ENCODE data around the gene DDAH2.

Gene DDAH2

DNA sequence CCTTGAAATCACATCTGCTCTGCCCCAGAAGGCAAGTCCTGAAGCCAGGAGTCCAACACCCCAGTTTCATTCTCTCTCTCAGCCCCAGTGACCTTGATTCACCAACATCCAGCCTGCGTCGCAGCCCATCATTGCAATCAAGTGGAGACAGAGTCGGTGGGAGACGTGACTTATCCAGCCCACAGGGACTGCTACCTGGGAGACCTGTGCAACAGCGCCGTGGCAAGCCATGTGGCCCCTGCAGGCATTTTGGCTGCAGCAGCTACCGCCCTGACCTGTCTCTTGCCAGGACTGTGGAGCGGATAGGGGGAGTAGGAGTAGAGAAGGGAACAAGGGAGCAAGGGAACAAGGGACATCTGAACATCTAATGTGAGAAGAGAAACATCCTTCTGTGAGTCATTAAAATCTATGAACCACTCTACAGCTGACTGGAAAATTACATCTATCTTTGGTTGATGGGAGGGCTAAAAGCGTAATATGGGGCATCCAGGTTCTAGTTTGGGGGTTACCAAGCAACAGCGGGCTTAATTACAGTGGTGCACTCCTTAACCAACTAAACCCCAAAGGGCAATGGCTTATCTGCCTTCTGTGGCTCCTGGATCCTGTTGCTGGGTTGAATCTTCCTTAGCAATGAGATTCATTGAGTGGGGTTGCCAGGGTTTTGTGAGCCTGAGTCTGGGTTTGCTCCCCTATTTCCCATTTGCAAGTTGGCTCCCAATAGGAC, 11.4 kb downstream of the DDAH2 start:
- TF ChIP-seq TAF1 (IDR thresholded peaks at IDR 0.05; ENCODE audit: borderline replicate concordance, insufficient read depth, low read length): no peak
- TF ChIP-seq, protein P1, sequence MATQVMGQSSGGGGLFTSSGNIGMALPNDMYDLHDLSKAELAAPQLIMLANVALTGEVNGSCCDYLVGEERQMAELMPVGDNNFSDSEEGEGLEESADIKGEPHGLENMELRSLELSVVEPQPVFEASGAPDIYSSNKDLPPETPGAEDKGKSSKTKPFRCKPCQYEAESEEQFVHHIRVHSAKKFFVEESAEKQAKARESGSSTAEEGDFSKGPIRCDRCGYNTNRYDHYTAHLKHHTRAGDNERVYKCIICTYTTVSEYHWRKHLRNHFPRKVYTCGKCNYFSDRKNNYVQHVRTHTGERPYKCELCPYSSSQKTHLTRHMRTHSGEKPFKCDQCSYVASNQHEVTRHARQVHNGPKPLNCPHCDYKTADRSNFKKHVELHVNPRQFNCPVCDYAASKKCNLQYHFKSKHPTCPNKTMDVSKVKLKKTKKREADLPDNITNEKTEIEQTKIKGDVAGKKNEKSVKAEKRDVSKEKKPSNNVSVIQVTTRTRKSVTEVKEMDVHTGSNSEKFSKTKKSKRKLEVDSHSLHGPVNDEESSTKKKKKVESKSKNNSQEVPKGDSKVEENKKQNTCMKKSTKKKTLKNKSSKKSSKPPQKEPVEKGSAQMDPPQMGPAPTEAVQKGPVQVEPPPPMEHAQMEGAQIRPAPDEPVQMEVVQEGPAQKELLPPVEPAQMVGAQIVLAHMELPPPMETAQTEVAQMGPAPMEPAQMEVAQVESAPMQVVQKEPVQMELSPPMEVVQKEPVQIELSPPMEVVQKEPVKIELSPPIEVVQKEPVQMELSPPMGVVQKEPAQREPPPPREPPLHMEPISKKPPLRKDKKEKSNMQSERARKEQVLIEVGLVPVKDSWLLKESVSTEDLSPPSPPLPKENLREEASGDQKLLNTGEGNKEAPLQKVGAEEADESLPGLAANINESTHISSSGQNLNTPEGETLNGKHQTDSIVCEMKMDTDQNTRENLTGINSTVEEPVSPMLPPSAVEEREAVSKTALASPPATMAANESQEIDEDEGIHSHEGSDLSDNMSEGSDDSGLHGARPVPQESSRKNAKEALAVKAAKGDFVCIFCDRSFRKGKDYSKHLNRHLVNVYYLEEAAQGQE (IDR thresholded peaks at IDR 0.05; ENCODE audit: insufficient read depth in 1 of 2, low read depth in 2 of 2, low read length in 2 of 2): no peak
- TF ChIP-seq SIN3A (IDR thresholded peaks at IDR 0.05; ENCODE audit: borderline replicate concordance, insufficient read depth, low read length): no peak
- no peak for TF ChIP-seq POLR2AphosphoS5 (IDR thresholded peaks at IDR 0.05; ENCODE audit: low read depth, low read length)
- no peak for TF ChIP-seq FOXP2 (optimal IDR thresholded peaks at IDR 0.05; ENCODE audit: borderline replicate concordance, extremely low read depth, extremely low read length, insufficient read depth)

DNA sequence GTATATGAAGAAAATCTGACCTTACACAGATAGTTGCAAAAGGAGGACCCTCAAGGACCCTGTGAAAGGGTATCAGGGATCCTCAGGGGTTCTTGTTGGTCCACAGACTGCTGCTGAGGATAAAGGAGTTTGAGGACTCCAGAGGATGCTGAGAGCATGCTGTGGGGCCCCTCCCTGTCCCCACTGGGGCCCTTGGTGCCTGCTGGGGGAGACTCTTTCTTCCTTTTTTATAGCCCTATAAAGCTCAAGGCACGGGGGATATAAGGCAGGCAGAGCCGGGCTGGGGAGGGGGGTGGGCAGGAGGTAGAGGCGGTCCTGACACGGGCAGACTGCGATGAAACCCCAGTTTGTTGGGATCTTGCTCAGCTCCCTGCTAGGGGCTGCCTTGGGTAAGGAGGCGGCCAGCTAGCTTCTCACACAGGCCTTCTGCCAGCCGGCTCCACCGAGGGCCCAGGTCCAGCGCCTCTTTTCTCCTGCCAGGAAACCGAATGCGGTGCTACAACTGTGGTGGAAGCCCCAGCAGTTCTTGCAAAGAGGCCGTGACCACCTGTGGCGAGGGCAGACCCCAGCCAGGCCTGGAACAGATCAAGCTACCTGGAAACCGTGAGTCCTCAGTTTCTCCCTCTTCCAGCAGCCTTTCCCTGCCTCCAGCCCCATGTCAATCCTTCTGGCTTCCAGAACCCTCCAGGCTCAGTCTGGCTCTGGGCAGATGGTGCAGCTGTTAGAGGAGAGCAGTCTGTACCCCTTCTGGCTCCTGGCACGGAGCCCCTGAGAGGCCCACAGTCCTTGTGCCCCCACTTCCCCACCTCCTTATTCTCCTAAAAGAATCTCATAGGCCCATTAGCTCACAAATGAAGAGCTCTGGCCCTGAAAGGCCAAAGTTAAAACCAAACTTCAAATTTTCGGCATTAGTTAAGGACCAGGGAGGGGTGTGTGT, 13.8 kb downstream of the DDAH2 start, which contains the start of gene LY6G6D:
Gene LY6G6D (plus strand): TSS at position 327 of the 937 bp plus-strand sequence. CDS start 8 bp downstream, at position 335.
- TF ChIP-seq POLR2AphosphoS5 (IDR thresholded peaks at IDR 0.05; ENCODE audit: low read depth, low read length): no peak
- no peak for TF ChIP-seq FOXP2 (optimal IDR thresholded peaks at IDR 0.05; ENCODE audit: borderline replicate concordance, extremely low read depth, extremely low read length, insufficient read depth)
- TF ChIP-seq TAF1 (IDR thresholded peaks at IDR 0.05; ENCODE audit: borderline replicate concordance, insufficient read depth, low read length): no peak
- no peak for TF ChIP-seq SIN3A (IDR thresholded peaks at IDR 0.05; ENCODE audit: borderline replicate concordance, insufficient read depth, low read length)
- TF ChIP-seq, protein P1 (IDR thresholded peaks at IDR 0.05; ENCODE audit: insufficient read depth in 1 of 2, low read depth in 2 of 2, low read length in 2 of 2): no peak

DNA sequence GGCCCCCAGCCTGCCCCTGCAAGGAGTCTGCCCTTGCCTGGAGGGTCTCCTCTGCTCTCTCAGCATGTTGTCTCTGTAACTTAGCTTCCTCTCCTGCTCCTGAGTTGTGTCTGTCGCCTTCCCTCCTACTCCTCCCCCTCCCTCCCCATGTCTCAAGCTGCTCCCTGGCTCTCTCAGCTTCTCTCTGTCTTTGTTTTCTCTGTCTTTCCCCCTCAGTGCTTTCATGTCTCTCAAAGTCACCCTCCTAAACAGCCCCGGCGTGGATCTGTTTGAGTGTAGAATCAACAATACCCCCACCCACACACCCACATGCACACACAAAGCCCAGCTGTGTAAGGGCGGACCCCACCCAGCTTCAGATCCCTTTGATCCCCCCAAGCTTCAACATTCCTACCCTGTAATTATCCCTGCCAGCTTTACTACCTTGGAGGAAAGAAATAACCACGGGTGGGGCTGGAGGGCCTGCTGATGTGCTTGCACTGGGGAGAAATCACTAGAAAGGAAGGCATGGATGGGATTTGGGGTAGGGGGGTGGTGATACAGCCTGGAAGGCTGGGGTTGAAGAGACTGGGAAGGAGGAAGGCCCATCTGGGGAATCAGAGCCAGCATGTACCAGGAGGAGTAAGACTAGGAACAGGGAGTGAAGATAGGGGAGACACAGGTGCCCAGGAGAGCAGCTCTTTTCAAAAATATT, 15.0 kb downstream of the DDAH2 start:
- no peak for TF ChIP-seq FOXP2 (optimal IDR thresholded peaks at IDR 0.05; ENCODE audit: borderline replicate concordance, extremely low read depth, extremely low read length, insufficient read depth)
- TF ChIP-seq, protein P1 (IDR thresholded peaks at IDR 0.05; ENCODE audit: insufficient read depth in 1 of 2, low read depth in 2 of 2, low read length in 2 of 2): no peak
- TF ChIP-seq TAF1 (IDR thresholded peaks at IDR 0.05; ENCODE audit: borderline replicate concordance, insufficient read depth, low read length): no peak
- TF ChIP-seq POLR2AphosphoS5 (IDR thresholded peaks at IDR 0.05; ENCODE audit: low read depth, low read length): no peak
- no peak for TF ChIP-seq SIN3A (IDR thresholded peaks at IDR 0.05; ENCODE audit: borderline replicate concordance, insufficient read depth, low read length)

DNA sequence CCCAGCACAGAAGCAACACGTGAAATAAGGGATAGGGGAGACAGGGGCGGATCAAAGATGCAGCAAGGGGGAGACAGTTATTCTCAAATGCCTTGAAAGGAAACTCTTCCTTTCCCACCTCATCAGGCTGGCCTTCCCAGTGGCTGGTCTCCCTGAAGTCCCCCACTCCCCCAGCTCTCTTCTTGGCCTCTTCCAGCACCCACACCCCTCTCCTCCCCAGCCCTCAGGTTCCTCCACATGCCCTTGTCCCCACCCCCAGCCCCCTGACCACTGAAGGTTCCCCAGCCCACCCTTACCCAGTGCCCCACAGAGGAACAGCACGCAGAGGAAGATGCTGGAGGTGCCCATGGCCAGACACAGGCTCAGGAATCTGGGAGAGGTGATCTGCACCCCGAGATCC, 15.6 kb downstream of the DDAH2 start:
- TF ChIP-seq SIN3A (IDR thresholded peaks at IDR 0.05; ENCODE audit: borderline replicate concordance, insufficient read depth, low read length) (no peak), TAF1 (IDR thresholded peaks at IDR 0.05; ENCODE audit: borderline replicate concordance, insufficient read depth, low read length) (no peak), POLR2AphosphoS5 (IDR thresholded peaks at IDR 0.05; ENCODE audit: low read depth, low read length) (no peak), FOXP2 (optimal IDR thresholded peaks at IDR 0.05; ENCODE audit: borderline replicate concordance, extremely low read depth, extremely low read length, insufficient read depth) (no peak)
- TF ChIP-seq, protein P1 (IDR thresholded peaks at IDR 0.05; ENCODE audit: insufficient read depth in 1 of 2, low read depth in 2 of 2, low read length in 2 of 2): no peak
